Natural killer cell (primary cell): ENCODE measurements around the gene NEK5. TPM values are rescaled to one million over a fixed set of nuclear protein-coding genes. Genes with fewer than 3 reads are reported as not detected.
"Not testable (repeated sequence)": the region's sequence is repeated elsewhere in the genome, so short reads cannot be mapped to it uniquely, and the experiment has no call there.

ENCODE experiments used
- ATAC-seq, 3 donors: fragments of 150-1000 bp in 2 of 3; fragments of 200-7000 bp in 1 of 3; cut with Tn5 transposase; 1 replicate in 1 of 3; 2 replicates in 2 of 3; pipeline ENCODE4 v1.10.0; 2021; ENCODE audit warnings: mild to moderate bottlenecking in 2 of 3, moderate library complexity in 2 of 3
- DNase-seq, 2 donors: peaks; one replicate each; pipeline versions ENCODE4 v3.0.0 to v3.0.0-alpha.2; 2013 to 2021; ENCODE audit warnings: mixed read lengths in 1 of 2
- H3K27ac ChIP-seq: one replicate; pipeline ENCODE4 v1.5.1; 2013; ENCODE audit warnings: mild to moderate bottlenecking, low read length
- H3K27me3 ChIP-seq: one replicate; pipeline ENCODE4 v1.6.1; 2013; ENCODE audit warnings: low read length; ENCODE audit not compliant: control insufficient read depth, insufficient read depth
- H3K36me3 ChIP-seq: one replicate; pipeline ENCODE4 v1.6.1; 2013; ENCODE audit warnings: low read length; ENCODE audit not compliant: control insufficient read depth, insufficient read depth
- H3K4me1 ChIP-seq: one replicate; pipeline ENCODE4 v1.6.1; 2013; ENCODE audit warnings: low read length; ENCODE audit not compliant: control insufficient read depth, insufficient read depth
- H3K4me3 ChIP-seq: one replicate; pipeline ENCODE4 v1.5.1; 2013; ENCODE audit warnings: low read length
- H3K9me3 ChIP-seq: one replicate; pipeline ENCODE4 v1.6.1; 2013; ENCODE audit warnings: low read length; ENCODE audit not compliant: control insufficient read depth, insufficient read depth
- H3K27ac Mint-ChIP-seq, 2 donors: one replicate each; pipeline ENCODE4 v1.8.0; 2022; ENCODE audit warnings: mild to moderate bottlenecking in 2 of 2, mixed read lengths in 2 of 2, moderate library complexity in 1 of 2
- H3K27me3 Mint-ChIP-seq, 2 donors: one replicate each; pipeline ENCODE4 v1.8.0; 2022; ENCODE audit warnings: low read depth in 2 of 2, mixed read lengths in 2 of 2
- H3K36me3 Mint-ChIP-seq: one replicate; pipeline ENCODE4 v1.8.0; 2022; ENCODE audit warnings: mixed read lengths
- H3K4me1 Mint-ChIP-seq, 2 donors: one replicate each; pipeline ENCODE4 v1.8.0; 2022; ENCODE audit warnings: mixed read lengths in 2 of 2
- H3K4me3 Mint-ChIP-seq: one replicate; pipeline ENCODE4 v1.8.0; 2022; ENCODE audit warnings: mild to moderate bottlenecking, moderate library complexity, mixed read lengths
- H3K9me3 Mint-ChIP-seq, 2 donors: one replicate each; pipeline ENCODE4 v1.8.0; 2022; ENCODE audit warnings: mixed read lengths in 2 of 2
- CTCF ChIP-seq: fragments of 200-600 bp; IDR thresholded peaks from one replicate; pipeline ENCODE4 v1.8.0; 2022; ENCODE audit warnings: antibody characterized with exemption
- WGBS: methylation state at CpG from one replicate; pipeline ENCODE4 v1.1.7; 2013; ENCODE audit warnings: missing lambda C conversion rate; ENCODE audit not compliant: insufficient coverage; 5-methylcytosine and 5-hydroxymethylcytosine counted together
- intact Hi-C: fragments of 100-400 bp; cut with micrococcal nuclease; formaldehyde crosslinking; loops from one replicate; pipeline ENCODE4 v1.14.2; 2022
- total RNA-seq, 4 donors: library from RNA; stranded (reverse); fragments of 120-200 nt in 1 of 4; gene quantifications; one replicate each; pipeline versions ENCODE4 v1.2.3 to v1.2.4, GENCODE V29; 2013 to 2022

Gene NEK5
- total RNA-seq, 3 donors from 2014 or later (not counting 1 experiment from before 2014, with no cell fraction given), result 0.13 TPM; not detected in 2

- H3K27me3 ChIP-seq, H3K4me1 ChIP-seq, H3K4me3 Mint-ChIP-seq, H3K4me1 Mint-ChIP-seq, H3K27ac ChIP-seq, DNase-seq, intact Hi-C loops, H3K27ac Mint-ChIP-seq, ATAC-seq, H3K36me3 Mint-ChIP-seq, H3K4me3 ChIP-seq, H3K9me3 Mint-ChIP-seq, H3K9me3 ChIP-seq, H3K27me3 Mint-ChIP-seq: not testable (repeated sequence)
- peaks cover 44% of the 10 kb centered on the region for H3K36me3 ChIP-seq
- 100% methylated on average over 1 of the region's 1 CpG for WGBS
Measured at GRCh38 chr13:52170828-52171391, 42.0 kb upstream of the NEK5 start.

- ATAC-seq, result no peak
- H3K4me1 ChIP-seq, result no peaks in the 10 kb centered on the region
- no peaks in the 10 kb centered on the region for H3K9me3 ChIP-seq
- H3K4me1 Mint-ChIP-seq, result no peaks in the 10 kb centered on the region
- no peaks in the 10 kb centered on the region for H3K27me3 ChIP-seq
- no peak for DNase-seq
- no peak overlapping the region for H3K27ac ChIP-seq
- intact Hi-C loops, result no loop called here
- H3K4me3 Mint-ChIP-seq, result no peak overlapping the region
- H3K4me3 ChIP-seq, result no peak overlapping the region
- no peaks in the 10 kb centered on the region for H3K27me3 Mint-ChIP-seq
- no peak for TF ChIP-seq CTCF
- H3K36me3 Mint-ChIP-seq, result no peaks in the 10 kb centered on the region
- no peaks in the 10 kb centered on the region for H3K9me3 Mint-ChIP-seq
- 98% methylated on average over 5 of the region's 5 CpGs for WGBS
- H3K36me3 ChIP-seq, result peaks cover 42% of the 10 kb centered on the region
- H3K27ac Mint-ChIP-seq, result no peak overlapping the region
Measured at GRCh38 chr13:52169839-52170238, 41.0 kb upstream of the NEK5 start.

- Histone ChIP-seq H3K4me1 (peaks cover 2% of the 10 kb centered on the region), H3K4me3 (no peak overlapping the region), H3K27ac (no peak overlapping the region), H3K36me3 (peaks cover 17% of the 10 kb centered on the region), H3K9me3 (no peaks in the 10 kb centered on the region), H3K27me3 (peaks cover 4% of the 10 kb centered on the region)
- no peak for ATAC-seq
- no peak for TF ChIP-seq CTCF
- 74% methylated on average over 2 of the region's 2 CpGs for WGBS
- Mint-ChIP-seq H3K27ac (no peak overlapping the region), H3K4me1 (peaks cover 8% of the 10 kb centered on the region in 2 donors), H3K27me3 (no peaks in the 10 kb centered on the region), H3K9me3 (no peaks in the 10 kb centered on the region), H3K4me3 (no peak overlapping the region), H3K36me3 (no peaks in the 10 kb centered on the region)
- intact Hi-C loops, result no loop called here
- no peak for DNase-seq
Measured at GRCh38 chr13:52165411-52165810, 36.5 kb upstream of the NEK5 start.

- Histone ChIP-seq H3K9me3 (no peaks in the 10 kb centered on the region), H3K36me3 (peaks cover 15% of the 10 kb centered on the region), H3K27me3 (peaks cover 4% of the 10 kb centered on the region), H3K4me1 (peaks cover 7% of the 10 kb centered on the region), H3K27ac (no peak overlapping the region), H3K4me3 (no peak overlapping the region)
- no peak for TF ChIP-seq CTCF
- intact Hi-C loops, result no loop called here
- H3K9me3 Mint-ChIP-seq, result no peaks in the 10 kb centered on the region
- ATAC-seq (no peak), DNase-seq (no peak)
- H3K36me3 Mint-ChIP-seq, result no peaks in the 10 kb centered on the region
- no peaks in the 10 kb centered on the region for H3K27me3 Mint-ChIP-seq
- no peak overlapping the region for H3K4me3 Mint-ChIP-seq
- H3K4me1 Mint-ChIP-seq, result peaks cover 11% of the 10 kb centered on the region in 2 donors
- no peak overlapping the region for H3K27ac Mint-ChIP-seq
Measured at GRCh38 chr13:52164989-52165388, 36.1 kb upstream of the NEK5 start.

- H3K27ac ChIP-seq, H3K9me3 ChIP-seq, ATAC-seq, H3K27ac Mint-ChIP-seq, H3K4me3 ChIP-seq, H3K27me3 ChIP-seq, H3K36me3 Mint-ChIP-seq, intact Hi-C loops, H3K36me3 ChIP-seq, H3K9me3 Mint-ChIP-seq, DNase-seq, H3K4me3 Mint-ChIP-seq, H3K27me3 Mint-ChIP-seq: not testable (repeated sequence)
- peaks cover 19% of the 10 kb centered on the region in 2 donors for H3K4me1 Mint-ChIP-seq
- peaks cover 14% of the 10 kb centered on the region for H3K4me1 ChIP-seq
- 100% methylated on average over 1 of the region's 3 CpGs for WGBS
Measured at GRCh38 chr13:52163878-52164277, 35.0 kb upstream of the NEK5 start.
